GM12878 (cell line): ENCODE data around the gene ARPC1A. TPM values are rescaled to one million over a fixed set of nuclear protein-coding genes. Genes with fewer than 3 reads are reported as not detected.

Source experiments
- ATAC-seq: fragments of 200-7000 bp; cut with Tn5 transposase; 3 replicates; pipeline ENCODE4 v1.9.1; 2020; ENCODE audit warnings: mild to moderate bottlenecking, moderate library complexity
- BruUV-seq: library from RNA; stranded (reverse); fragments of 400-500 nt; replicated peaks from 2 replicates; lab custom pipeline; 2021; lab: Mats Ljungman, UMichigan
- CTCF ChIA-PET: fragments of 300-600 bp; sonication (Branson Sonifier 250); formaldehyde crosslinking; extraction: SDS; loops from one replicate; lab custom pipeline; 2021; ENCODE audit warnings: inconsistent platforms; lab: Yijun Ruan, JAX
- POLR2A ChIA-PET: fragments of 350-600 bp; formaldehyde crosslinking; extraction: SDS; loops from one replicate; lab custom pipeline; 2021; ENCODE audit warnings: inconsistent platforms; lab: Charles Lee
- RAD21 ChIA-PET: fragments of 300-600 bp; sonication (Branson Sonifier 250); formaldehyde crosslinking; loops from one replicate; lab custom pipeline; 2023; ENCODE audit warnings: antibody characterized with exemption; ENCODE audit not compliant: unreplicated experiment; lab: Charles Lee
- SMC1A ChIA-PET: fragments of 300-600 bp; sonication (Branson Sonifier 250); formaldehyde crosslinking; loops from one replicate; lab custom pipeline; 2023; ENCODE audit not compliant: unreplicated experiment, uncharacterized antibody; lab: Charles Lee
- DNase-seq: peaks from one replicate; pipeline ENCODE4 v3.0.0-alpha.2; 2011; ENCODE audit warnings: low read depth, low spot score
- FAIRE-seq: peaks from 3 replicates; lab custom pipeline; 2011; peaks lifted over from hg19 to GRCh38; lab: Jason Lieb, UNC
- H2AFZ ChIP-seq: 2 replicates; pipeline ENCODE4 v1.6.0; 2011; ENCODE audit warnings: low read depth, low read length, control low read depth; ENCODE audit not compliant: control insufficient read depth
- H3K27ac ChIP-seq: 2 replicates; pipeline ENCODE4 v1.5.1; 2011; ENCODE audit warnings: control low read depth; ENCODE audit not compliant: control insufficient read depth, insufficient read depth
- H3K27me3 ChIP-seq, 2 experiments: replicated peaks in 1 of 2; 2 replicates each; pipeline versions ENCODE4 v1.6.0 to v1.6.1; 2011; ENCODE audit warnings: low read length in 1 of 2; ENCODE audit not compliant: control insufficient read depth in 2 of 2, insufficient read depth in 2 of 2
- H3K36me3 ChIP-seq, 2 experiments: 2 replicates each; pipeline ENCODE4 v1.5.1; 2011; ENCODE audit warnings: low read length in 1 of 2; ENCODE audit not compliant: control insufficient read depth in 2 of 2, insufficient read depth in 2 of 2
- H3K4me1 ChIP-seq: 2 replicates; pipeline ENCODE4 v1.6.1; 2011; ENCODE audit warnings: mild to moderate bottlenecking, low read length, moderate library complexity, mixed read lengths; ENCODE audit not compliant: control insufficient read depth, insufficient read depth
- H3K4me2 ChIP-seq: 2 replicates; pipeline ENCODE4 v1.6.0; 2011; ENCODE audit warnings: control low read depth; ENCODE audit not compliant: control insufficient read depth, insufficient read depth
- H3K4me3 ChIP-seq: fragments of 200-600 bp; sonication (generic); 2 replicates; pipeline ENCODE4 v1.5.1; 2016
- H3K79me2 ChIP-seq: 2 replicates; pipeline ENCODE4 v1.6.0; 2011; ENCODE audit warnings: low read length; ENCODE audit not compliant: control insufficient read depth, insufficient read depth
- H3K9ac ChIP-seq: 2 replicates; pipeline ENCODE4 v1.8.0; 2011; ENCODE audit warnings: low read length, control low read depth, mixed read lengths; ENCODE audit not compliant: control insufficient read depth, insufficient read depth
- H3K9me3 ChIP-seq: replicated peaks from 3 replicates; pipeline ENCODE4 v1.5.1; 2011; ENCODE audit warnings: mild to moderate bottlenecking, low read length; ENCODE audit not compliant: control insufficient read depth, insufficient read depth
- H4K20me1 ChIP-seq: 2 replicates; pipeline ENCODE4 v1.6.0; 2011; ENCODE audit not compliant: control insufficient read depth, insufficient read depth
- CBFB ChIP-seq: IDR thresholded peaks from 2 replicates; pipeline ENCODE4 v1.6.1; 2016; ENCODE audit warnings: antibody characterized with exemption, low read depth
- EP300 ChIP-seq, 2 experiments: fragments of 150-350 bp in 1 of 2; IDR thresholded peaks; 2 replicates each; pipeline ENCODE4 v1.6.1; 2011 to 2012; ENCODE audit warnings: low read depth in 2 of 2, low read length in 2 of 2, borderline replicate concordance in 1 of 2, improper control_type of control experiment in 1 of 2, inconsistent platforms in 1 of 2; ENCODE audit not compliant: control insufficient read depth in 1 of 2
- IKZF2 ChIP-seq, 2 experiments: fragments of 450-650 bp; IDR thresholded peaks; 2 replicates each; pipeline ENCODE4 v1.6.1; 2017; ENCODE audit warnings: mild to moderate bottlenecking in 2 of 2, moderate library complexity in 2 of 2
- MEF2A ChIP-seq: IDR thresholded peaks from 2 replicates; pipeline ENCODE4 v1.6.1; 2011; ENCODE audit warnings: low read depth, mild to moderate bottlenecking, low read length, moderate library complexity; ENCODE audit not compliant: insufficient read depth
- NBN ChIP-seq: fragments of 450-650 bp; IDR thresholded peaks from 2 replicates; pipeline ENCODE4 v1.6.1; 2016
- PAX5 ChIP-seq: IDR thresholded peaks from 2 replicates; pipeline ENCODE4 v1.6.1; 2011; ENCODE audit warnings: low read depth, low read length, borderline replicate concordance
- PRDM15 ChIP-seq: fragments of 450-650 bp; formaldehyde crosslinking; IDR thresholded peaks from 2 replicates; pipeline ENCODE4 v1.4.0; 2020; ENCODE audit warnings: mild to moderate bottlenecking, moderate library complexity
- RAD51 ChIP-seq: fragments of 450-650 bp; IDR thresholded peaks from 2 replicates; pipeline ENCODE4 v1.6.1; 2016; ENCODE audit warnings: moderate library complexity, mild to moderate bottlenecking, inconsistent platforms
- WGBS: methylation state at CpG from one replicate; pipeline ENCODE4 v1.1.6; 2016; ENCODE audit warnings: low lambda C conversion rate; ENCODE audit not compliant: insufficient replicate concordance, insufficient coverage; ENCODE audit errors: missing lambda C conversion rate; 5-methylcytosine and 5-hydroxymethylcytosine counted together
- in situ Hi-C: fragments of 300-500 bp; cut with MboI; formaldehyde crosslinking; loops from 9 replicates; pipeline ENCODE4 v1.14.3; 2018; ENCODE audit warnings: mixed read lengths
- intact Hi-C: fragments of 100-400 bp; cut with micrococcal nuclease; formaldehyde crosslinking; loops from one replicate; pipeline ENCODE4 v1.14.2; 2022; ENCODE audit not compliant: unreplicated experiment
- polyA plus RNA-seq, 11 experiments: library from polyadenylated mRNA; depleted of rRNA in 4 of 11; unstranded in 6 of 11; stranded (reverse) in 5 of 11; fragments of >200 nt; fragmentation: Nextera tagmentation in 4 of 11; fragmentation: Illumina TruSeq in 1 of 11; extraction: Ambion mirVana in 4 of 11; extraction: Trizol in 1 of 11; gene quantifications; 1 replicate in 1 of 11; 2 replicates in 10 of 11; pipeline versions ENCODE4 v1.2.1 to v1.2.3, GENCODE V29; 2011 to 2016; ENCODE audit warnings: inconsistent platforms in 2 of 11, missing spikeins in 2 of 11, low read depth in 1 of 11
- total RNA-seq, 4 experiments: library from RNA; depleted of rRNA in 3 of 4; stranded (reverse); fragments of >200 nt in 3 of 4; fragmentation: Illumina TruSeq in 1 of 4; extraction: Trizol in 1 of 4; gene quantifications; 2 replicates each; pipeline versions ENCODE4 v1.2.1 to v1.2.3, GENCODE V29; 2013 to 2021
- TF ChIP-seq, protein P1 (sequence below): fragments of 450-650 bp; IDR thresholded peaks from 2 replicates; pipeline ENCODE4 v1.6.1; 2016; ENCODE audit warnings: mild to moderate bottlenecking

The ARPC1A gene
- total and polyA plus RNA-seq, 10 of the 15 experiments (the other 5 are each of a cell fraction or from before 2014, with no cell fraction given): 42.3 to 152 (median 72.1) TPM

DNA sequence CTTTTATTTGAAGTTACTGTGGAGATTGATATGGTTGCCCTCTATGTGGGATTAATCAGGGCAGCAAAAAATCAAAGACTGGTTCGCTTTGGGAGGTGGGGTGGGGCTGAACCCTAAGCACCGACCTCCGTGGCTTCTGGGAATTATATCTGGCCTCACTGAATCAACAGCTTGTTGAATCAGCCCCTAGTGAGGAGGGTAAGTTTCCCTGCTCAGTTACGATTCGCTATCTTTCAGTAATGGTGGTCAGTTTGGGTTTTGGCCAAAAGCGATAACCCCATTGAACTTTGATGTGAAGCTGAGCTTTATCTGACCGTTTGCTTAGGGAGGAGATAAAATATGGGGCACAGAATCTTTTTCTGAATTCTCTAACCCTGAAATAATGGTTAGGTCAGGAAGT, 16.6 kb upstream of the ARPC1A start:
- Histone ChIP-seq H3K79me2 (no peaks in the 10 kb centered on the region), H3K9ac (no peak overlapping the region), H3K36me3 (no peaks in the 10 kb centered on the region), H3K4me1 (peaks cover 7% of the 10 kb centered on the region), H4K20me1 (no peaks in the 10 kb centered on the region), H3K9me3 (no peaks in the 10 kb centered on the region; the same call in 2 of the 3 replicates), H3K4me3 (no peak overlapping the region), H3K27me3 (no peaks in the 10 kb centered on the region)
- intact Hi-C loops (no loop called here), in situ Hi-C loops (no loop called here)
- RAD21 ChIA-PET: interaction anchor here (1.2 kb wide), 1 partner anchor 14 kb away, joined by 3 read pairs; no protein-coding TSS in a partner anchor
- FAIRE-seq: no peak
- no peak for ATAC-seq
- 88% methylated on average over 7 of the region's 7 CpGs for WGBS
- POLR2A ChIA-PET: no interaction called here
- DNase-seq: no peak
- BruUV-seq: no TSS peak
- CTCF ChIA-PET: interaction anchor here (0.9 to 2.6 kb wide), 4 partner anchors 11 to 273 kb away, joined by 3 to 27 read pairs (median 5); no protein-coding TSS in a partner anchor
- TF ChIP-seq IKZF2 (IDR thresholded peaks at IDR 0.05): no peak
- no peak for TF ChIP-seq PRDM15 (CRISPR knock-in tag)
- no peak for TF ChIP-seq NBN
- TF ChIP-seq MEF2A: no peak
- no peak for TF ChIP-seq RAD51
- TF ChIP-seq, protein P1, sequence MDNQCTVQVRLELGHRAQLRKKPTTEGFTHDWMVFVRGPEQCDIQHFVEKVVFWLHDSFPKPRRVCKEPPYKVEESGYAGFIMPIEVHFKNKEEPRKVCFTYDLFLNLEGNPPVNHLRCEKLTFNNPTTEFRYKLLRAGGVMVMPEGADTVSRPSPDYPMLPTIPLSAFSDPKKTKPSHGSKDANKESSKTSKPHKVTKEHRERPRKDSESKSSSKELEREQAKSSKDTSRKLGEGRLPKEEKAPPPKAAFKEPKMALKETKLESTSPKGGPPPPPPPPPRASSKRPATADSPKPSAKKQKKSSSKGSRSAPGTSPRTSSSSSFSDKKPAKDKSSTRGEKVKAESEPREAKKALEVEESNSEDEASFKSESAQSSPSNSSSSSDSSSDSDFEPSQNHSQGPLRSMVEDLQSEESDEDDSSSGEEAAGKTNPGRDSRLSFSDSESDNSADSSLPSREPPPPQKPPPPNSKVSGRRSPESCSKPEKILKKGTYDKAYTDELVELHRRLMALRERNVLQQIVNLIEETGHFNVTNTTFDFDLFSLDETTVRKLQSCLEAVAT: no peak
- TF ChIP-seq CBFB: no peak
- TF ChIP-seq EP300 (IDR thresholded peaks at IDR 0.05; ENCODE audit: borderline replicate concordance in 1 of 2, control insufficient read depth in 1 of 2, low read depth in 2 of 2, low read length in 2 of 2): no peak
- TF ChIP-seq PAX5: no peak
- TF ChIP-seq, all 136 proteins: peak for 0
- SMC1A ChIA-PET: no interaction called here
- no peak overlapping the region for H3K4me2 ChIP-seq
- H2AFZ ChIP-seq: no peak overlapping the region
- no peak overlapping the region for H3K27ac ChIP-seq
